Stimulated activated CD4-positive, alpha-beta T cell treated with anti-CD3 and anti-CD28 coated beads, Interleukin-2, amount 100 ng/mL, for 24 hours (primary cell): Measurements from ENCODE around the gene ADAM23.

Experiments used
- DNase-seq, 2 donors: peaks; one replicate each; pipeline ENCODE4 v3.0.0-alpha.2; 2020

ADAM23 gene

GRCh38 chr2:206512999-206513398 lies 69.7 kb downstream of the ADAM23 start:
- no peak for DNase-seq

GRCh38 chr2:206515580-206515979 lies 72.2 kb downstream of the ADAM23 start:
- DNase-seq, result no peak

DNA sequence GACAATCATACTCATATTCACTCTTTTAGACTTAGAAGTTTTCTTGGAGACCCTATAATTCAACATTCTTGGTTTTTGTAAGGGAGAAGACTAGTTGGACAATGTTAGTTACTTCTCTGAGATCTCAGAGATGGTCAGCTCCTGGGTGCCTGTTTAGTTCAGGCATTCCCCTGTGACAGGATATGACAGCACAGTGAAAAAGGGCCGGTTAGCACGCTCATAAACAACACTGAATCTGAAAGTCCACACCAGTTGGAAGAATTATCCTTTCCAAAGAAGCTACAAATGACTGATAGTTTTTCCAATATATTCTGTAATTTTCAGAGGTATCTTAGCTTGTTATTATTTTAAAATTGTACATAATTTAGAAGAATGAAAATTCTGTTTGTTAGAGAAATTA lies 75.7 kb downstream of the ADAM23 start:
- no peak for DNase-seq

GRCh38 chr2:206520450-206520849 lies 77.1 kb downstream of the ADAM23 start:
- DNase-seq, result no peak

GRCh38 chr2:206521115-206521514 lies 77.8 kb downstream of the ADAM23 start:
- no peak for DNase-seq

GRCh38 chr2:206521612-206522011 lies 78.3 kb downstream of the ADAM23 start:
- DNase-seq, result no peak

DNA sequence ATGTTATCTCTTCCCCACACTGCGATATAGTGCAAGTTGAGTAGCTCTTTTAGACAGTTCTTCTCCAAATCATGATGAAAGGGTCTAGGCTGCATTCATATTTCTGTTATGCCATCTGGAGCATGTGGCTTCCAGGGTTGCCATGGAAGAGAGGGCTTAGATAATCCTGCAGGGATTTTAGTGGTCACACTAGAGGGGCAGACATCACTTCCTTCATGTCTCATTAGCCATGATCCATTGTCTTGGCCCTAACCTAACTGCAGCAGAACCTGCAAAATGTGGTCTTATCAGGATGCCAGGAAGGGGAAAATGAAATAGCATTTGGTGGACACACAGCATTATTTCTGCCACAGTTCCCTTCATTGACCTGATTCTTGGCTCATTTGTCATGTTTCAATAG lies 83.1 kb downstream of the ADAM23 start:
- no peak for DNase-seq

GRCh38 chr2:206527153-206527552 lies 83.8 kb downstream of the ADAM23 start:
- DNase-seq, result no peak

GRCh38 chr2:206530727-206531126 lies 87.4 kb downstream of the ADAM23 start:
- DNase-seq, result no peak

DNA sequence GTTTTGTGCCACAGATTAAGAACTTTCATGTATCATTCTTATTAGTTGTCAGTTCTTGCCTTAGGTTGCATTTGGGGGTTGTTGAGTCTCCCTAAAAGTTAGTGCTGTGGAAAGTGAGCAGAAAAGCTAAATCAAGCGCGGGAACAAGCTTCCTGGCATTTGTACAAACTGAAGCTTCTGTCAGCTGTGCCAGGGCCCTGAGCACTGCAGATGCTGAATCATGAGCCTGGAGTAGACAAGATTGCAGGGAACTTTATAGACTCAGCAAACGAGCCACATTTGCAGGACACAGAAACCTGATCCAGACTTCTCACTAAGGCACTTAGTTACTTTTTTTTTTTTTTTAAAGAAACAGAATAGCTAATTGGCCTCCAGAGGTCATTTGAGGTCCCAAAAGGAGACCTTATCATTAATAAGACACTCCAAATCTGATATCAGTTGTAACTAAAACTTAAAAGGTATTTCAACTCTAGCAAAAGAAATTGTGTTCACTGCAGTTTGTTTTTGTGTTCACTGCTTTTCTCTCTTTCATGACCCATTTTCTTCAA lies 88.7 kb downstream of the ADAM23 start:
- no peak for DNase-seq

DNA sequence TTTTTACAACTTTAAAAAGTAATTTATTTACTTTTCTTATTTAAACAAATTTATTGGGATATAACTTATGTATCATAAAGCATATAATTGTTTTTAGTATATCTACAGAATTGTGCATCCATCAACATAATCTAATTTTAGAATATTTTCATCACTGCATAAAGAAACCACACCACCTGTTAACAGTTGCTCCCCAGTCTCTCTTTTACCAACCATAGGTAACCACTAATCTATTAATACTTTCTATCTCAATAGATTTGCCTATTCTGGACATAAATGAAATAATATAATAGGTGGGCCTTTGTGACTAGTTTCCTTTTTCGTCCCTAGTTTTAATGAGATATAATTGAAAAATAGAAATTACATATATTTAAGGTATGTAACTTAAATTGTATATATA lies 90.6 kb downstream of the ADAM23 start:
- DNase-seq, result no peak

DNA sequence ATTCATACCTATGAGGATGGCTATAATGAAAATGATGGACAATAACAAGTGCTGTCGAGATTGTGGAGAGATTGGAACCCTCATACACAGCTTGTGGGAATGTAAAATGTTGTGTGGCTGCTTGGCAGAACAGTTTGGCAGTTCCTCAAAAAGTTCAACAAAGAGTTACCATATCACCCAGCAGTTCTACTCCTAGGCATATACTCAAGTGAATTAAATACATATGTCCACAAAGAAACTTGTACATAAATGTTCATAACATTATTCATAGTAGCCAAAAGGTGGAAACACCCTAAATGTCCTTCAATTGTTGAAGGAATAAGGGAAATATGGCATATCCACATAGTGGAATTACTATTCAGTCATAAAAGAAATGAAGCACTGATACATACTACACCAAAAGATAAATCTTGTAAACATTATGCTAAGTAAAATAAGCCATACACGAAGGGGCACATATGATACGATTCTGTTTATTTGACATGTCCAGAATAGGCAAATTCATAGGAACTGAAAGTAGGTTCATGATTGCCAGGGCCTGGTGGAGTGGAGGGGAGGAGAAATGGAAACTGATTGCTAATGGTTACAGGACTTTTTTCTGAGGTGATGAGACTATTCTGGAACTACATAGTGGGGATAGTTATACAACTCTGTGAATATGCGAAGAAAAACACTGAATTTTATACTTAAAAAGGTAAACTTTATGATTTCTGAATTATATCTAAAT lies 92.1 kb downstream of the ADAM23 start:
- DNase-seq, result no peak

DNA sequence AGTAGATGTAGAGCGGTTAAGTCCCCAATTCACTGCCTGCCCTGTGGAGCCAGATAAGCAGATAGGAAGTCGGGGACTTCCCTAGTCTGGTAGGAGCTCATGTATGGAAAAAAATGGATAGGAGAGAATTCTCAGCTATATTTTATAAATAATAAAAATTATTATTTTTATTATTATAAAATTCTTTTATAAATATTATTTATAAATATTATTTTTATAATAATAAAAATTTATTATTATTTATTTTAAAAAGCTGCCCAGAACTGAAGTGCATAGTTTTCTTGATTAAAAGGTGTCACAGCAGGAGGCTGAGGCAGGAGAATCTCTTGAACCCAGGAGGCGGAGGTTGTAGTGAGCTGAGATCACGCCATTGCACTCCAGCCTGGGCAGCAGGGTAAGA lies 97.4 kb downstream of the ADAM23 start:
- DNase-seq, result no peak

DNA sequence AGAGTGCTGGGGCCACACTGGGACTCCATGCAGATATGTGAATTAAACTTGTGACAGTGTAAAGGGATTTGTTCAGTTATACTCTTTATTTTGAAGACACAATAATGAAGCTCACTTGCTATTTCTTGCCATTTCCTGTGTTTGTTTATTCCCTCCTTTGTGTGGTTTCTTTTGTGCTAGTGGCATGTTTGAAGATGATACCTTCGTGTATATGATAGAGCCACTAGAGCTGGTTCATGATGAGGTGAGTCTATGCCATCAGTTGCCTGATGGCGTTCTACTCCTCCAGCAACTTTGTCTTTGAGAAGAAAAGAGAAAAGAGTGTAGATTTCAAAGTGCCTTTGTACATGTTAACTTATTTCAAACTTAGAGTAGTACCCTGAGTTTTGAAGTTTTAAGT lies 99.7 kb downstream of the ADAM23 start:
- no peak for DNase-seq

DNA sequence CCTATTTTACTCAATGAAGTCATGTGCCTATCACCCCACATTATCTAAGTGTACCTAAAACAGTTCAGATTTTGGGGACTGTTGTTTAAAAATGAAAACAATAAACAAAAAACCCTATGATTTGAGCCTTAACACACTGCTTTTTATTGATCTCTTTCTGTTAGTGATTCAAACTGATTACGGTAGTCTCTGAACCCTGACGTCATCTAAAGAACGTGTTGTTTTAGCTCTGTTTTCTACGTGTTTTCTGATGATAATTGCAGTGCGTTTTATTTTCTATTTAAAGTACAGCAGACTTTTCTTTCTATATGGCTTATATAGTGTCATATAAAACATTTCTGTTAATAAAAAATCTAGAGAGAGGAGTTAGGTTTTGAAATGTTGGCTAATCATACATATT lies 105.1 kb downstream of the ADAM23 start:
- no peak for DNase-seq

- no peak for DNase-seq
Observed at GRCh38 chr2:206555721-206556120, 112.4 kb downstream of the ADAM23 start.

GRCh38 chr2:206556357-206556949 lies 113.1 kb downstream of the ADAM23 start:
- DNase-seq, result no peak

- no peak for DNase-seq
Observed at GRCh38 chr2:206557321-206557720, 114.0 kb downstream of the ADAM23 start.

DNA sequence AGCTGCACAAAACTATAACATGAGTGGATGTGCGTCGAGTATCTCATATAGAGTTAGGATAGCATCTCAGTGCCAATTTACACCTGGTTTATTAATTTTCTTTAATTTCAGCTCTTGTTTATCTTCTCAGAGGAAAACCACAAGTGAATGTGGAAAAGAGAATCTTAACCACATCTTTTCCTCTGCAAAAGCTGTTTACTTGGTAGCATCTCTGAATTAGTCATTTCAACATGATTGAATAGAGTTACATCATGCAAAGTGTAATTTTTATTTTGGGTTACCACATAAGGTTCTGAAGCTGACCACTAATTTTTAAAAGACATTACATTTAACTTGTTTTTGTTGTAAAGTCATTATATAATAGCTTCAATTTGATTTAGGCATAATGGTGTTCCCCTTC lies 115.2 kb downstream of the ADAM23 start:
- DNase-seq, result no peak

DNA sequence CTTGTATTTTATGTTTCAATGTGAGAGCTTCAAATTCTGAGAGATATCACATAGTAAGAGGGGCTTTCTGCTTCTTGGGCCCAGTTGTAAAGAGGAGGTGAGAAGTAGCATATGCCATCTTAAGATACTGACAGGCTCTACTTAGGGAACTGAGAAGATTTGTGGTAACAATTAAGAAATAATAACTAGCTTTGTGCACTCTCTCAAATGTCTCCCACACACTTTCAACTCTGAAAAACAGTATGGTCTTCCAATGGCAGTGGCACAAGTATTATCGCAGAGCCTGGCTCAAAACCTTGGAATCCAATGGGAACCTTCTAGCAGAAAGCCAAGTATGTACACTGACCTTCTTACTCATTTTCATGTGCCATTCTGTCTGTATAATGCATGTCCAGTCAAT lies 118.6 kb downstream of the ADAM23 start:
- no peak for DNase-seq

DNA sequence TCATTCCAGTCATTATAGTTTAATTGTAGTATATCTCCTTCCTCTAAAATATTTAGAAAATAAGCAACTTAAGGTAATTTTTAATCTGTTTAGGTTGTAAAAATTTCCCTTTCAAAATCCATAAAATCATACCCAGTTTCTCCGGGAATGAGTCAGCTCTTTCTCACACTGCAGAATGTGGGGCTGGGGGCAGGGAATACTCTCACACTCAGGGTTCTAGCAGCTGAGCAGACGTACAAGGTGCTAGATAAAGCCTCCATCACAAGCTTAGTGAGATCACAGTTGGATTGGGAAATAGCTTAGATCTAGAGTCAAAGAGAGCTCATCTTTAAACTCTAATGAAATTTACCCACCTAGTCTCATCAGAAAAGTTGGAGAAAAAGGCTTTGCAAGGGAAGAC lies 119.0 kb downstream of the ADAM23 start:
- DNase-seq, result no peak

GRCh38 chr2:206563374-206563773 lies 120.0 kb downstream of the ADAM23 start:
- DNase-seq, result no peak

GRCh38 chr2:206565666-206566065 lies 122.3 kb downstream of the ADAM23 start:
- DNase-seq, result no peak

DNA sequence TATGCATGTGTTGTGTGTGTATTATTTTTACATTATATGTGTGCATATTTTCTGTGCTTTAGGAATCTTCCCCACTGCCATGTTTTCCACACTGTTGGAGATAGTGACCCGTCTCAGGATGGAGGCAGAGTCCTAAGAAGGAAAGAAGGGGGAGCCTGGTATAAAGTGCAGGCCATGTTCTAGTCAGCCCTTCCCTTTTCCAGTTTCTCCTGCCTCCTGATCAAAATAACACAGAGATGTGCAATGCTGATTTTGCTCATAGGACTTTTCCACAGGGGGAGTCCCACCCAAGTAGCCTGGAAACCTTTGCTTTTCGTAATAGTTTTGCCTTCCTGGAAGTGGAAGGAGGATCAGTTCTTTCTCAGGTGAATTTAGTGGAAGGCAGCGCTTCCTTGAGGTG lies 126.1 kb downstream of the ADAM23 start:
- DNase-seq, result no peak

DNA sequence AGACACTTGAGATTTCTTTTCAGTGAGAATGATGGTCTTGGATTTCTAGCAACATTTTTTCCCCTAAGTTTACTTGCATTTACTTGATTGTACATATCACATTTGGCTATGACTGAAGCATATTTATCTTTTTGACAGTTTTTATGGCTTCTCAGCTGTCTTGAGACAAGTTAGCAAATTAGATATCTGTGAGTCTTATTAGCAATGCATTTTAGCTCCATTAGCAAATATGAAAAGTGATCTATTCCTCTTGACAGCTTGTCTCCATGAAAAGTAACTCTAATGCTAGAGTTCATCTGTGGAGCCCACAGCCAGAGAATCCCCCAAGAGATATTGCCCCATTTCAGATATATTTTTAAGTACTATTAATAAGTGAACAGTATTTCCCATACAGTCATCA lies 126.9 kb downstream of the ADAM23 start:
- no peak for DNase-seq
